K562 (cell line): Measurements from ENCODE around the gene BLTP2. TPM values are rescaled to one million over a fixed set of nuclear protein-coding genes. Genes with fewer than 3 reads are reported as not detected.
A peak's percentile ranks its signal among the peaks of the same experiment; 100 is the strongest.

ENCODE experiments used
- ADNP ChIP-seq: fragments of 200-800 bp; sonication (Bioruptor generic); IDR thresholded peaks from 2 replicates; pipeline ENCODE4 v1.6.1; 2016; ENCODE audit warnings: missing genetic modification characterization, missing compliant biosample characterization
- GTF2E2 ChIP-seq: fragments of 200-800 bp; sonication (Bioruptor generic); IDR thresholded peaks from 2 replicates; pipeline ENCODE4 v1.6.1; 2016; ENCODE audit warnings: missing genetic modification characterization, missing compliant biosample characterization
- PHF8 ChIP-seq: fragments of 200-600 bp; sonication (generic); IDR thresholded peaks from 2 replicates; pipeline ENCODE4 v1.6.1; 2012; ENCODE audit warnings: mixed run types, mild to moderate bottlenecking, inconsistent platforms, low read length, moderate library complexity, borderline replicate concordance
- ZNF282 ChIP-seq: sonication (generic); formaldehyde crosslinking; IDR thresholded peaks from 2 replicates; pipeline ENCODE4 v1.8.1; 2023; ENCODE audit warnings: missing genetic modification reagents
- polyA plus RNA-seq, 8 experiments: library from polyadenylated mRNA; depleted of rRNA in 4 of 8; stranded (reverse) in 5 of 8; unstranded in 3 of 8; fragments of >200 nt; fragmentation: Nextera tagmentation in 2 of 8; fragmentation: Illumina TruSeq in 1 of 8; extraction: Ambion mirVana in 2 of 8; extraction: Trizol in 1 of 8; gene quantifications; 2 replicates each; pipeline versions ENCODE4 v1.2.1 to v1.2.3, GENCODE V29; 2011 to 2014; ENCODE audit warnings: inconsistent platforms in 1 of 8, missing spikeins in 1 of 8
- total RNA-seq, 7 experiments: library from RNA; depleted of rRNA in 6 of 7; stranded (reverse); fragments of >200 nt in 6 of 7; fragmentation: Illumina TruSeq in 2 of 7; extraction: Trizol in 2 of 7; gene quantifications; 2 replicates each; pipeline versions ENCODE4 v1.2.1 to v1.2.3, GENCODE V29; 2011 to 2021; ENCODE audit warnings: low replicate concordance in 1 of 7
- TF ChIP-seq, protein P1 (sequence below): conservative IDR thresholded peaks from 2 replicates; pipeline ENCODE4 v1.6.1; 2011; ENCODE audit warnings: low read depth, mild to moderate bottlenecking, low read length; ENCODE audit not compliant: control insufficient read depth
- TF ChIP-seq, protein P2 (sequence below): fragments of 450-650 bp; IDR thresholded peaks from 2 replicates; pipeline ENCODE4 v1.6.1; 2016; ENCODE audit warnings: mild to moderate bottlenecking, moderate library complexity
- TF ChIP-seq, protein P3 (sequence below): sonication (generic); formaldehyde crosslinking; IDR thresholded peaks from 2 replicates; pipeline ENCODE4 v1.8.1; 2023; ENCODE audit warnings: mild to moderate bottlenecking, missing genetic modification reagents

Gene BLTP2
- total and polyA plus RNA-seq, 9 of the 15 experiments (the other 6 are each of a cell fraction or from before 2014, with no cell fraction given): 14.7 to 174 (median 103) TPM

DNA sequence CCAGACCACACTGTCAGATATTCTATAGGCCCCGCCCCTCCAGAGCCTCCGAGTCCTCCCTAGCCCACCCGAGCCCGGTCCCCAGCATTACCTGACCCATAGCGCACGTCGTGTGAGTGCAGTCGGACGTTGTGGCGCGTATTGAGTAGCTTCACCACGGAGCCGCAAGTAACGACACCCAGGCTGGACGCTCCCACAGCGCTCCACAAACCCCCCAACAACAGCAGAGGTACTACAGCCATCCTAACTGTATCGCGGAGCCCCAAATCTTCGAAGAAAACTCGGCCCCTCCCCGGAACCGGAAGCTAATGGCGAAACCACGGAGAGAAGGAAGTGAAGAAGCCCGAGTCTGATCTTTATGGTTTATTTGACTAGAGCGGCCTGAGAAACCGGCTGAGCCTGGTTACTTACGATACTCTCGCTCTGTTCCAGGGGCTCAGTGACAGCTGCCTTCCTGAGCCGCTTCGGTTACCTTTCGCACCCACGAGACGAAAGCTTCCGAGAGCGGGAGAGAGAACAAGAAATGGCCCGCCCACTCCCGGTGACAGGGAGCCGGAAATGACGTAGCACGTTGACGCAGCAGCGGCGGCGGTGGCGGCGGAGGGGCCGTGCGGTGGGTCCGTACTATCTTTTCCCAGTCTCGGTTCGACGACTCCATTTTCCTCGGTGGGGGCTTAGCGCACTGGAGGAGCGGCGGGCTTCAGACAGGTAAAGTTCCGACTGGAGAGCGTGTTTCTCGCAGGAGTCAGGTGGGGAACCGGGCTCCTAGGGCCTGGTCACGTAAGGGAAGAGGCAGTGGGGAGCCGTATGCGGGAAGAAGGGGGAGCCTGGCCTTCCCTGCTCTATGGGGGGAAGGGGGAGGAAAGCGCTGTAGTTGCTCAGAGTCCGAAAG, 16.9 kb upstream of the BLTP2 start, which contains the start of the genes SDF2 and SUPT6H (continued):
- no peak for TF ChIP-seq ADNP (tag)
- peak; percentile 96 for TF ChIP-seq PHF8
- peak; percentile 24; the same call in 1 of the 2 replicates for TF ChIP-seq ZNF282 (CRISPR knock-in tag)
- TF ChIP-seq, protein P1, sequence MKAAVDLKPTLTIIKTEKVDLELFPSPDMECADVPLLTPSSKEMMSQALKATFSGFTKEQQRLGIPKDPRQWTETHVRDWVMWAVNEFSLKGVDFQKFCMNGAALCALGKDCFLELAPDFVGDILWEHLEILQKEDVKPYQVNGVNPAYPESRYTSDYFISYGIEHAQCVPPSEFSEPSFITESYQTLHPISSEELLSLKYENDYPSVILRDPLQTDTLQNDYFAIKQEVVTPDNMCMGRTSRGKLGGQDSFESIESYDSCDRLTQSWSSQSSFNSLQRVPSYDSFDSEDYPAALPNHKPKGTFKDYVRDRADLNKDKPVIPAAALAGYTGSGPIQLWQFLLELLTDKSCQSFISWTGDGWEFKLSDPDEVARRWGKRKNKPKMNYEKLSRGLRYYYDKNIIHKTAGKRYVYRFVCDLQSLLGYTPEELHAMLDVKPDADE: peak; percentile 72
- TF ChIP-seq, protein P2, sequence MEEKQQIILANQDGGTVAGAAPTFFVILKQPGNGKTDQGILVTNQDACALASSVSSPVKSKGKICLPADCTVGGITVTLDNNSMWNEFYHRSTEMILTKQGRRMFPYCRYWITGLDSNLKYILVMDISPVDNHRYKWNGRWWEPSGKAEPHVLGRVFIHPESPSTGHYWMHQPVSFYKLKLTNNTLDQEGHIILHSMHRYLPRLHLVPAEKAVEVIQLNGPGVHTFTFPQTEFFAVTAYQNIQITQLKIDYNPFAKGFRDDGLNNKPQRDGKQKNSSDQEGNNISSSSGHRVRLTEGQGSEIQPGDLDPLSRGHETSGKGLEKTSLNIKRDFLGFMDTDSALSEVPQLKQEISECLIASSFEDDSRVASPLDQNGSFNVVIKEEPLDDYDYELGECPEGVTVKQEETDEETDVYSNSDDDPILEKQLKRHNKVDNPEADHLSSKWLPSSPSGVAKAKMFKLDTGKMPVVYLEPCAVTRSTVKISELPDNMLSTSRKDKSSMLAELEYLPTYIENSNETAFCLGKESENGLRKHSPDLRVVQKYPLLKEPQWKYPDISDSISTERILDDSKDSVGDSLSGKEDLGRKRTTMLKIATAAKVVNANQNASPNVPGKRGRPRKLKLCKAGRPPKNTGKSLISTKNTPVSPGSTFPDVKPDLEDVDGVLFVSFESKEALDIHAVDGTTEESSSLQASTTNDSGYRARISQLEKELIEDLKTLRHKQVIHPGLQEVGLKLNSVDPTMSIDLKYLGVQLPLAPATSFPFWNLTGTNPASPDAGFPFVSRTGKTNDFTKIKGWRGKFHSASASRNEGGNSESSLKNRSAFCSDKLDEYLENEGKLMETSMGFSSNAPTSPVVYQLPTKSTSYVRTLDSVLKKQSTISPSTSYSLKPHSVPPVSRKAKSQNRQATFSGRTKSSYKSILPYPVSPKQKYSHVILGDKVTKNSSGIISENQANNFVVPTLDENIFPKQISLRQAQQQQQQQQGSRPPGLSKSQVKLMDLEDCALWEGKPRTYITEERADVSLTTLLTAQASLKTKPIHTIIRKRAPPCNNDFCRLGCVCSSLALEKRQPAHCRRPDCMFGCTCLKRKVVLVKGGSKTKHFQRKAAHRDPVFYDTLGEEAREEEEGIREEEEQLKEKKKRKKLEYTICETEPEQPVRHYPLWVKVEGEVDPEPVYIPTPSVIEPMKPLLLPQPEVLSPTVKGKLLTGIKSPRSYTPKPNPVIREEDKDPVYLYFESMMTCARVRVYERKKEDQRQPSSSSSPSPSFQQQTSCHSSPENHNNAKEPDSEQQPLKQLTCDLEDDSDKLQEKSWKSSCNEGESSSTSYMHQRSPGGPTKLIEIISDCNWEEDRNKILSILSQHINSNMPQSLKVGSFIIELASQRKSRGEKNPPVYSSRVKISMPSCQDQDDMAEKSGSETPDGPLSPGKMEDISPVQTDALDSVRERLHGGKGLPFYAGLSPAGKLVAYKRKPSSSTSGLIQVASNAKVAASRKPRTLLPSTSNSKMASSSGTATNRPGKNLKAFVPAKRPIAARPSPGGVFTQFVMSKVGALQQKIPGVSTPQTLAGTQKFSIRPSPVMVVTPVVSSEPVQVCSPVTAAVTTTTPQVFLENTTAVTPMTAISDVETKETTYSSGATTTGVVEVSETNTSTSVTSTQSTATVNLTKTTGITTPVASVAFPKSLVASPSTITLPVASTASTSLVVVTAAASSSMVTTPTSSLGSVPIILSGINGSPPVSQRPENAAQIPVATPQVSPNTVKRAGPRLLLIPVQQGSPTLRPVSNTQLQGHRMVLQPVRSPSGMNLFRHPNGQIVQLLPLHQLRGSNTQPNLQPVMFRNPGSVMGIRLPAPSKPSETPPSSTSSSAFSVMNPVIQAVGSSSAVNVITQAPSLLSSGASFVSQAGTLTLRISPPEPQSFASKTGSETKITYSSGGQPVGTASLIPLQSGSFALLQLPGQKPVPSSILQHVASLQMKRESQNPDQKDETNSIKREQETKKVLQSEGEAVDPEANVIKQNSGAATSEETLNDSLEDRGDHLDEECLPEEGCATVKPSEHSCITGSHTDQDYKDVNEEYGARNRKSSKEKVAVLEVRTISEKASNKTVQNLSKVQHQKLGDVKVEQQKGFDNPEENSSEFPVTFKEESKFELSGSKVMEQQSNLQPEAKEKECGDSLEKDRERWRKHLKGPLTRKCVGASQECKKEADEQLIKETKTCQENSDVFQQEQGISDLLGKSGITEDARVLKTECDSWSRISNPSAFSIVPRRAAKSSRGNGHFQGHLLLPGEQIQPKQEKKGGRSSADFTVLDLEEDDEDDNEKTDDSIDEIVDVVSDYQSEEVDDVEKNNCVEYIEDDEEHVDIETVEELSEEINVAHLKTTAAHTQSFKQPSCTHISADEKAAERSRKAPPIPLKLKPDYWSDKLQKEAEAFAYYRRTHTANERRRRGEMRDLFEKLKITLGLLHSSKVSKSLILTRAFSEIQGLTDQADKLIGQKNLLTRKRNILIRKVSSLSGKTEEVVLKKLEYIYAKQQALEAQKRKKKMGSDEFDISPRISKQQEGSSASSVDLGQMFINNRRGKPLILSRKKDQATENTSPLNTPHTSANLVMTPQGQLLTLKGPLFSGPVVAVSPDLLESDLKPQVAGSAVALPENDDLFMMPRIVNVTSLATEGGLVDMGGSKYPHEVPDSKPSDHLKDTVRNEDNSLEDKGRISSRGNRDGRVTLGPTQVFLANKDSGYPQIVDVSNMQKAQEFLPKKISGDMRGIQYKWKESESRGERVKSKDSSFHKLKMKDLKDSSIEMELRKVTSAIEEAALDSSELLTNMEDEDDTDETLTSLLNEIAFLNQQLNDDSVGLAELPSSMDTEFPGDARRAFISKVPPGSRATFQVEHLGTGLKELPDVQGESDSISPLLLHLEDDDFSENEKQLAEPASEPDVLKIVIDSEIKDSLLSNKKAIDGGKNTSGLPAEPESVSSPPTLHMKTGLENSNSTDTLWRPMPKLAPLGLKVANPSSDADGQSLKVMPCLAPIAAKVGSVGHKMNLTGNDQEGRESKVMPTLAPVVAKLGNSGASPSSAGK: peak; percentile 66; the same call in 1 of the 2 replicates
- peak; percentile 70; the same call in 1 of the 2 replicates for TF ChIP-seq GTF2E2 (tag)
- TF ChIP-seq, protein P3, sequence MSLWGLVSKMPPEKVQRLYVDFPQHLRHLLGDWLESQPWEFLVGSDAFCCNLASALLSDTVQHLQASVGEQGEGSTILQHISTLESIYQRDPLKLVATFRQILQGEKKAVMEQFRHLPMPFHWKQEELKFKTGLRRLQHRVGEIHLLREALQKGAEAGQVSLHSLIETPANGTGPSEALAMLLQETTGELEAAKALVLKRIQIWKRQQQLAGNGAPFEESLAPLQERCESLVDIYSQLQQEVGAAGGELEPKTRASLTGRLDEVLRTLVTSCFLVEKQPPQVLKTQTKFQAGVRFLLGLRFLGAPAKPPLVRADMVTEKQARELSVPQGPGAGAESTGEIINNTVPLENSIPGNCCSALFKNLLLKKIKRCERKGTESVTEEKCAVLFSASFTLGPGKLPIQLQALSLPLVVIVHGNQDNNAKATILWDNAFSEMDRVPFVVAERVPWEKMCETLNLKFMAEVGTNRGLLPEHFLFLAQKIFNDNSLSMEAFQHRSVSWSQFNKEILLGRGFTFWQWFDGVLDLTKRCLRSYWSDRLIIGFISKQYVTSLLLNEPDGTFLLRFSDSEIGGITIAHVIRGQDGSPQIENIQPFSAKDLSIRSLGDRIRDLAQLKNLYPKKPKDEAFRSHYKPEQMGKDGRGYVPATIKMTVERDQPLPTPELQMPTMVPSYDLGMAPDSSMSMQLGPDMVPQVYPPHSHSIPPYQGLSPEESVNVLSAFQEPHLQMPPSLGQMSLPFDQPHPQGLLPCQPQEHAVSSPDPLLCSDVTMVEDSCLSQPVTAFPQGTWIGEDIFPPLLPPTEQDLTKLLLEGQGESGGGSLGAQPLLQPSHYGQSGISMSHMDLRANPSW: no peak; the same call in 1 of the 2 replicates
